ENCODE measurements around the gene PSD.

DNA sequence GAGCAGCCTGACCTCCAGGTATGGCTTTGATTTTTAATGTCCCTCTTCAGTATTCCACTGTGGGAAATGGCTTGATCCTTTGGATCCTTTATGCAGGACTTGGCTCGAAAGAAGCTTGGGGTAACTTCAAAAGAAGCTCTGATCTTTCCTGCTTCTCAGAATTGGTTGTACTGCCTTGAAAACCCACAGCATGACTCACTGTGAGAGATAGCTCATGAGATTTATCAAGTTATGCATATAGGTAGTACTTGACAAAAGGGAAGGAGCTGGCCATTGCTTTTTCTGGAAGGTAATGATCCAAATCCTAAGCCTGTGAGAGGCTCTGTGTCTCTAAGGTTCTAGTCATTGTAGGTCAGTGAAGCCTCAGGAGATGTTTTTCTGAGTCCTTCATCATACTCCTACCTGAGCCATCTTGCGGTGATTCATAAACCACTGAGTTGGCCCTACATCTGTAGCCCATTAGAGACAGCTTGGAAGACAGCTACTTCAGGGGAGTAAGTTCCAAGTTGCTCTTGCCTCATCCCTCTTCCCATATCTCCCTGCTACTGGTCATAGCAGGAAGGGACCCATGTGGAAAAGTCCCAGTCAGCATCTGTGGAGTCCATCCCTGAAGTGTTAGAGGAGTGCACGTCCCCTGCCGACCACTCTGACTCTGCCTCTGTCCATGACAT is 59.7 kb downstream of the PSD start:
- TF ChIP-seq CTCF (IDR thresholded peaks at IDR 0.05) (no peak), SIN3A (IDR thresholded peaks at IDR 0.05; ENCODE audit: borderline replicate concordance, insufficient read depth, low read depth, low read length) (no peak), POLR2AphosphoS5 (IDR thresholded peaks at IDR 0.05; ENCODE audit: low read depth, low read length) (no peak)

Measured in Panc1 (cell line).